ENCODE data around the gene MAP3K7CL.

- no peak for TF ChIP-seq ZNF274 (IDR thresholded peaks at IDR 0.05; ENCODE audit: low read depth, low read length)
- no peak for TF ChIP-seq YY1 (IDR thresholded peaks at IDR 0.05; ENCODE audit: insufficient read depth, insufficient read length)
- TF ChIP-seq SUZ12 (IDR thresholded peaks at IDR 0.05; ENCODE audit: extremely low read depth, insufficient read depth, insufficient read length) = no peak
Measured at GRCh38 chr21:29166323-29166722, 35.9 kb downstream of the MAP3K7CL start.

All from NT2/D1 (cell line).